IMR-90 (cell line): Measurements from ENCODE around the gene ENPP6.

Source experiments
- CEBPB ChIP-seq: IDR thresholded peaks from 2 replicates; pipeline ENCODE4 v1.6.1; 2012; ENCODE audit warnings: low read depth, low read length, improper control_type of control experiment
- POLR2A ChIP-seq: IDR thresholded peaks from 2 replicates; pipeline ENCODE4 v1.6.1; 2012; ENCODE audit warnings: mild to moderate bottlenecking, low read depth, low read length
- RFX5 ChIP-seq: IDR thresholded peaks from 2 replicates; pipeline ENCODE4 v1.8.0; 2012; ENCODE audit warnings: low read depth, mild to moderate bottlenecking, low read length, moderate library complexity
- TF ChIP-seq, protein P1 (sequence below): fragments of 150-350 bp; IDR thresholded peaks from 2 replicates; pipeline ENCODE4 v1.6.1; 2016; ENCODE audit warnings: low read depth, mild to moderate bottlenecking, low read length, moderate library complexity, borderline replicate concordance
- TF ChIP-seq, protein P2 (sequence below): conservative IDR thresholded peaks from 2 replicates; pipeline ENCODE4 v1.5.1; 2012; ENCODE audit warnings: mild to moderate bottlenecking, low read depth, low read length, improper control_type of control experiment
- TF ChIP-seq, protein P3 (sequence below): fragments of 150-350 bp; IDR thresholded peaks from 2 replicates; pipeline ENCODE4 v1.6.1; 2017; ENCODE audit warnings: mild to moderate bottlenecking, antibody characterized with exemption, low read length, low read depth

DNA sequence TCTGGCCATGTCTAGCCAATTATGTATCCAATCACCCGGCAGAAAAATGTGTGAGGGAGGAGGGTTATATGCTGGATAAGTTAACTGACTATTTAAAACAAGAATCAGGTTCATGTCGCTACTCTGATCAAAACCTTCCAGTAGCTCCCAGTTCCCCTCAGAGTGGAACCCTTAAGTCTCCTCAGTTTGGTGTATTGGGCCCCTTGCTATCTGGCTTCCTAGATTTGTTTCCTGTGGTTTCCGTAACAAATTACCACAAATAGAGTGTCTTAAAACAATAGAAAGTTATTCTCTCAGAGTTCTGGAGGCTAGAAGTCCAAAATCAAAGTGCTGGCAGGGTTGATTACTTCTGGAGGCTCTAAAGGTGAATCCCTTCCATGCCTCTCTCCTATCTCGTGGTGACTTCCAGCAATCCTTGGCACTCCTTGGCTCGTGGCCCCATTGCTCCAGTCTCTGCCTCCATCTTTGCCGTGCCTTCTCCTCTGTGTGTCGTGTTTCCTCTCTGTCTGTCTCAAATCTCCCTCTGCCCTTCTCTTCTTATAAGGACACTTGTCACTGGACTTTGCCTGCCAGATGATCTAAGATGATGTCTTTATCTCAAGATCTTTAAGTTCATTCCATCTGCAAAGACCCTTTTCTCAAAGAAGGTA, 10.5 kb upstream of the ENPP6 start:
- TF ChIP-seq, protein P1, sequence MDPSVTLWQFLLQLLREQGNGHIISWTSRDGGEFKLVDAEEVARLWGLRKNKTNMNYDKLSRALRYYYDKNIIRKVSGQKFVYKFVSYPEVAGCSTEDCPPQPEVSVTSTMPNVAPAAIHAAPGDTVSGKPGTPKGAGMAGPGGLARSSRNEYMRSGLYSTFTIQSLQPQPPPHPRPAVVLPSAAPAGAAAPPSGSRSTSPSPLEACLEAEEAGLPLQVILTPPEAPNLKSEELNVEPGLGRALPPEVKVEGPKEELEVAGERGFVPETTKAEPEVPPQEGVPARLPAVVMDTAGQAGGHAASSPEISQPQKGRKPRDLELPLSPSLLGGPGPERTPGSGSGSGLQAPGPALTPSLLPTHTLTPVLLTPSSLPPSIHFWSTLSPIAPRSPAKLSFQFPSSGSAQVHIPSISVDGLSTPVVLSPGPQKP: no peak
- TF ChIP-seq, protein P2, sequence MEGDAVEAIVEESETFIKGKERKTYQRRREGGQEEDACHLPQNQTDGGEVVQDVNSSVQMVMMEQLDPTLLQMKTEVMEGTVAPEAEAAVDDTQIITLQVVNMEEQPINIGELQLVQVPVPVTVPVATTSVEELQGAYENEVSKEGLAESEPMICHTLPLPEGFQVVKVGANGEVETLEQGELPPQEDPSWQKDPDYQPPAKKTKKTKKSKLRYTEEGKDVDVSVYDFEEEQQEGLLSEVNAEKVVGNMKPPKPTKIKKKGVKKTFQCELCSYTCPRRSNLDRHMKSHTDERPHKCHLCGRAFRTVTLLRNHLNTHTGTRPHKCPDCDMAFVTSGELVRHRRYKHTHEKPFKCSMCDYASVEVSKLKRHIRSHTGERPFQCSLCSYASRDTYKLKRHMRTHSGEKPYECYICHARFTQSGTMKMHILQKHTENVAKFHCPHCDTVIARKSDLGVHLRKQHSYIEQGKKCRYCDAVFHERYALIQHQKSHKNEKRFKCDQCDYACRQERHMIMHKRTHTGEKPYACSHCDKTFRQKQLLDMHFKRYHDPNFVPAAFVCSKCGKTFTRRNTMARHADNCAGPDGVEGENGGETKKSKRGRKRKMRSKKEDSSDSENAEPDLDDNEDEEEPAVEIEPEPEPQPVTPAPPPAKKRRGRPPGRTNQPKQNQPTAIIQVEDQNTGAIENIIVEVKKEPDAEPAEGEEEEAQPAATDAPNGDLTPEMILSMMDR: no peak
- TF ChIP-seq, protein P3, sequence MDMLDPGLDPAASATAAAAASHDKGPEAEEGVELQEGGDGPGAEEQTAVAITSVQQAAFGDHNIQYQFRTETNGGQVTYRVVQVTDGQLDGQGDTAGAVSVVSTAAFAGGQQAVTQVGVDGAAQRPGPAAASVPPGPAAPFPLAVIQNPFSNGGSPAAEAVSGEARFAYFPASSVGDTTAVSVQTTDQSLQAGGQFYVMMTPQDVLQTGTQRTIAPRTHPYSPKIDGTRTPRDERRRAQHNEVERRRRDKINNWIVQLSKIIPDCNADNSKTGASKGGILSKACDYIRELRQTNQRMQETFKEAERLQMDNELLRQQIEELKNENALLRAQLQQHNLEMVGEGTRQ: no peak
- TF ChIP-seq CEBPB: no peak
- no peak for TF ChIP-seq POLR2A
- TF ChIP-seq RFX5: no peak
